HEK293 (cell line): ENCODE results near the gene PRDX2.

ENCODE experiments used
- CTCF ChIA-PET: fragments of 350-600 bp; formaldehyde crosslinking; extraction: SDS; loops from one replicate; lab custom pipeline; 2021; ENCODE audit warnings: antibody characterized with exemption; lab: Yijun Ruan, JAX
- POLR2A ChIA-PET: fragments of 300-600 bp; formaldehyde crosslinking; extraction: SDS; loops from one replicate; lab custom pipeline; 2020; ENCODE audit warnings: antibody characterized with exemption, inconsistent platforms; lab: Yijun Ruan, JAX
- H3K27ac ChIP-seq: fragments of 200-500 bp; sonication (Bioruptor generic); 2 replicates; pipeline ENCODE4 v1.5.1; 2014; ENCODE audit warnings: low read depth, low read length, control low read depth, inconsistent platforms; ENCODE audit errors: extremely low read depth
- H3K36me3 ChIP-seq, 2 experiments: fragments of 200-500 bp in 1 of 2; sonication (Bioruptor generic) in 1 of 2; 1 replicate in 1 of 2; 2 replicates in 1 of 2; pipeline ENCODE4 v1.5.1; 2014 to 2017; ENCODE audit warnings: inconsistent platforms in 2 of 2, low read length in 2 of 2; ENCODE audit not compliant: control insufficient read depth in 2 of 2, insufficient read depth in 1 of 2
- H3K4me1 ChIP-seq: fragments of 200-500 bp; sonication (Bioruptor generic); 2 replicates; pipeline ENCODE4 v1.5.1; 2014; ENCODE audit warnings: mild to moderate bottlenecking, low read length, inconsistent platforms; ENCODE audit not compliant: control insufficient read depth, insufficient read depth
- H3K4me3 ChIP-seq: 2 replicates; pipeline ENCODE4 v1.5.1; 2011; ENCODE audit warnings: low read depth, mild to moderate bottlenecking, control low read depth, low read length, moderate library complexity
- H3K9me3 ChIP-seq: fragments of 200-500 bp; sonication (Bioruptor generic); 2 replicates; pipeline ENCODE4 v1.5.1; 2014; ENCODE audit warnings: low read depth, low read length, inconsistent platforms; ENCODE audit not compliant: control insufficient read depth, insufficient read depth
- CTCF ChIP-seq: fragments of 450-650 bp; formaldehyde crosslinking; IDR thresholded peaks from 2 replicates; pipeline ENCODE4 v1.5.1; 2016; ENCODE audit warnings: missing biosample characterization, missing genetic modification characterization
- EGR2 ChIP-seq: fragments of 450-650 bp; formaldehyde crosslinking; IDR thresholded peaks from 2 replicates; pipeline ENCODE4 v1.5.1; 2016; ENCODE audit warnings: low read depth, missing biosample characterization, missing genetic modification characterization
- KLF7 ChIP-seq: fragments of 450-650 bp; formaldehyde crosslinking; IDR thresholded peaks from 2 replicates; pipeline ENCODE4 v1.5.1; 2016; ENCODE audit warnings: missing biosample characterization, missing genetic modification characterization, borderline replicate concordance
- PATZ1 ChIP-seq: fragments of 450-650 bp; formaldehyde crosslinking; IDR thresholded peaks from 2 replicates; pipeline ENCODE4 v1.5.1; 2016; ENCODE audit warnings: missing biosample characterization, missing genetic modification characterization
- RBAK ChIP-seq: fragments of 450-650 bp; formaldehyde crosslinking; IDR thresholded peaks from 2 replicates; pipeline ENCODE4 v1.5.1; 2016; ENCODE audit warnings: missing biosample characterization, missing genetic modification characterization
- ZBTB11 ChIP-seq: fragments of 450-650 bp; formaldehyde crosslinking; conservative IDR thresholded peaks from 2 replicates; pipeline ENCODE4 v1.5.1; 2016; ENCODE audit warnings: low read depth, missing biosample characterization, missing genetic modification characterization
- ZBTB44 ChIP-seq: fragments of 450-650 bp; IDR thresholded peaks from 2 replicates; pipeline ENCODE4 v1.5.1; 2018; ENCODE audit warnings: missing biosample characterization, mild to moderate bottlenecking, missing genetic modification characterization
- ZBTB48 ChIP-seq: fragments of 450-650 bp; formaldehyde crosslinking; IDR thresholded peaks from 2 replicates; pipeline ENCODE4 v1.5.1; 2016; ENCODE audit warnings: missing biosample characterization, missing genetic modification characterization
- ZBTB8A ChIP-seq: fragments of 450-650 bp; formaldehyde crosslinking; IDR thresholded peaks from 2 replicates; pipeline ENCODE4 v1.5.1; 2016; ENCODE audit warnings: missing biosample characterization, missing genetic modification characterization
- ZIC2 ChIP-seq: fragments of 450-650 bp; formaldehyde crosslinking; IDR thresholded peaks from 2 replicates; pipeline ENCODE4 v1.5.1; 2016; ENCODE audit warnings: missing biosample characterization, missing genetic modification characterization
- ZNF16 ChIP-seq: fragments of 450-650 bp; formaldehyde crosslinking; IDR thresholded peaks from 2 replicates; pipeline ENCODE4 v1.5.1; 2016; ENCODE audit warnings: low read depth, missing biosample characterization, missing genetic modification characterization
- ZNF221 ChIP-seq: fragments of 450-650 bp; formaldehyde crosslinking; IDR thresholded peaks from 2 replicates; pipeline ENCODE4 v1.5.1; 2017; ENCODE audit warnings: missing biosample characterization, missing genetic modification characterization, borderline replicate concordance
- ZNF24 ChIP-seq: fragments of 450-650 bp; formaldehyde crosslinking; IDR thresholded peaks from 2 replicates; pipeline ENCODE4 v1.5.1; 2016; ENCODE audit warnings: missing biosample characterization, missing genetic modification characterization
- ZNF335 ChIP-seq: fragments of 450-650 bp; formaldehyde crosslinking; conservative IDR thresholded peaks from 2 replicates; pipeline ENCODE4 v1.5.1; 2016; ENCODE audit warnings: missing biosample characterization, missing genetic modification characterization
- ZNF341 ChIP-seq: fragments of 450-650 bp; formaldehyde crosslinking; IDR thresholded peaks from 2 replicates; pipeline ENCODE4; 2016; ENCODE audit warnings: low read depth, missing biosample characterization, missing genetic modification characterization
- ZNF398 ChIP-seq: fragments of 450-650 bp; formaldehyde crosslinking; IDR thresholded peaks from 2 replicates; pipeline ENCODE4 v1.5.1; 2017; ENCODE audit warnings: missing biosample characterization, missing genetic modification characterization
- ZNF404 ChIP-seq: fragments of 450-650 bp; formaldehyde crosslinking; IDR thresholded peaks from 2 replicates; pipeline ENCODE4 v1.5.1; 2017; ENCODE audit warnings: missing biosample characterization, missing genetic modification characterization
- ZNF549 ChIP-seq: fragments of 450-650 bp; IDR thresholded peaks from 2 replicates; pipeline ENCODE4 v1.5.1; 2018; ENCODE audit warnings: missing biosample characterization, missing genetic modification characterization, mild to moderate bottlenecking, inconsistent platforms, moderate library complexity
- ZNF561 ChIP-seq: fragments of 450-650 bp; IDR thresholded peaks from 2 replicates; pipeline ENCODE4 v1.5.1; 2018; ENCODE audit warnings: missing biosample characterization, missing genetic modification characterization, borderline replicate concordance
- ZNF596 ChIP-seq: fragments of 450-650 bp; IDR thresholded peaks from 2 replicates; pipeline ENCODE4 v1.5.0; 2018; ENCODE audit warnings: missing biosample characterization, mild to moderate bottlenecking, missing genetic modification characterization, moderate library complexity
- ZNF600 ChIP-seq: fragments of 450-650 bp; formaldehyde crosslinking; IDR thresholded peaks from 2 replicates; pipeline ENCODE4 v1.5.1; 2016; ENCODE audit warnings: missing biosample characterization, missing genetic modification characterization
- ZNF629 ChIP-seq: fragments of 450-650 bp; formaldehyde crosslinking; IDR thresholded peaks from 2 replicates; pipeline ENCODE4 v1.5.1; 2017; ENCODE audit warnings: missing biosample characterization, missing genetic modification characterization
- ZNF830 ChIP-seq: fragments of 450-650 bp; IDR thresholded peaks from 2 replicates; pipeline ENCODE4 v1.5.0; 2018; ENCODE audit warnings: missing biosample characterization, missing genetic modification characterization, low read depth, mild to moderate bottlenecking, moderate library complexity

The PRDX2 gene

GRCh38 chr19:12838182-12838885 lies 36.7 kb upstream of the PRDX2 start, which contains the start of gene MAST1 (continued):
- TF ChIP-seq ZIC2 (tag by site-specific recombination): peak; percentile 7; the same call in 1 of the 2 replicates
- TF ChIP-seq ZNF221 (tag by site-specific recombination): no peak
- no peak for TF ChIP-seq ZNF629
- TF ChIP-seq ZBTB44 (tag by site-specific recombination): peak; percentile 71; the same call in 1 of the 2 replicates
- no peak for TF ChIP-seq RBAK (tag by site-specific recombination)
- no peak for TF ChIP-seq CTCF (tag by site-specific recombination)
- TF ChIP-seq ZNF335 (tag by site-specific recombination): peak; percentile 83
- 0 out of 2 replicates have a peak, but pooled peaks have one; percentile 14 for TF ChIP-seq ZNF341 (tag by site-specific recombination)
- 0 out of 2 replicates have a peak, but pooled peaks have one; percentile 29 for TF ChIP-seq KLF7 (tag by site-specific recombination)
- TF ChIP-seq ZBTB48 (tag by site-specific recombination): no peak
- 0 out of 2 replicates have a peak, but pooled peaks have one; percentile 22 for TF ChIP-seq ZBTB8A
- TF ChIP-seq ZNF404 (tag by site-specific recombination): no peak
- TF ChIP-seq EGR2 (tag by site-specific recombination): peak; percentile 28; the same call in 1 of the 2 replicates
- TF ChIP-seq ZBTB11: no peak
- no peak for TF ChIP-seq ZNF600 (tag by site-specific recombination)
- no peak for TF ChIP-seq ZNF549 (tag by site-specific recombination)

GRCh38 chr19:12837225-12837624 lies 35.6 kb upstream of the PRDX2 start:
- ChIA-PET CTCF (interaction anchor here (0.6 to 1.9 kb wide), 15 partner anchors 10 to 1819 kb away, joined by 3 to 12 read pairs (median 4); partner anchors contain the start of genes THSD8 and ZNF20), POLR2A (no interaction called here)
- TF ChIP-seq ZNF561 (tag by site-specific recombination): no peak
- 0 out of 2 replicates have a peak, but pooled peaks have one; percentile 11 for TF ChIP-seq ZNF629
- peak; percentile 62 for TF ChIP-seq ZNF398 (tag by site-specific recombination)
- TF ChIP-seq ZNF596 (tag by site-specific recombination): no peak
- peak; percentile 73; the same call in 1 of the 2 replicates for TF ChIP-seq ZNF24 (tag by site-specific recombination)
- peak; percentile 63 for TF ChIP-seq PATZ1
- TF ChIP-seq ZNF830 (tag by site-specific recombination): no peak
- TF ChIP-seq ZNF16 (tag by site-specific recombination): peak; percentile 81
- Histone ChIP-seq H3K4me3 (no peak overlapping the region), H3K4me1 (0 out of 2 replicates have a peak, but pooled peaks cover 2% of the 10 kb centered on the region), H3K27ac (no peak overlapping the region), H3K9me3 (no peaks in the 10 kb centered on the region), H3K36me3 (no peaks in the 10 kb centered on the region)
